CD14-positive monocyte (primary cell): ENCODE data around the gene PI3. TPM values are rescaled to one million over a fixed set of nuclear protein-coding genes. Genes with fewer than 3 reads are reported as not detected.
"Not testable (repeated sequence)": the region's sequence is repeated elsewhere in the genome, so short reads cannot be mapped to it uniquely, and the experiment has no call there.

Source experiments
- DNase-seq, 3 donors: peaks; one replicate each; pipeline ENCODE4 v3.0.0-alpha.2; 2011 to 2022
- H2AFZ ChIP-seq: 2 replicates; pipeline ENCODE4 v1.6.0; 2012; ENCODE audit warnings: mild to moderate bottlenecking, low read depth, low read length, inconsistent platforms; ENCODE audit not compliant: insufficient read depth, poor library complexity, severe bottlenecking
- H3K27ac ChIP-seq, 2 donors: 1 replicate in 1 of 2; 2 replicates in 1 of 2; pipeline ENCODE4 v1.5.1; 2012 to 2013; ENCODE audit warnings: low read length in 2 of 2, control low read depth in 1 of 2, inconsistent platforms in 1 of 2, low read depth in 1 of 2, mild to moderate bottlenecking in 1 of 2
- H3K27me3 ChIP-seq, 2 donors: one replicate each; pipeline versions ENCODE4 v1.6.0 to v1.6.1; 2011 to 2013; ENCODE audit warnings: low read length in 2 of 2; ENCODE audit not compliant: control insufficient read depth in 2 of 2, insufficient read depth in 2 of 2
- H3K36me3 ChIP-seq, 2 donors: replicated peaks in 1 of 2; 1 replicate in 1 of 2; 2 replicates in 1 of 2; pipeline versions ENCODE4 v1.5.1 to v1.6.1; 2012 to 2013; ENCODE audit warnings: low read length in 2 of 2, control low read depth in 1 of 2, inconsistent platforms in 1 of 2, mild to moderate bottlenecking in 1 of 2; ENCODE audit not compliant: insufficient read depth in 2 of 2, control insufficient read depth in 1 of 2
- H3K4me1 ChIP-seq, 2 donors: 1 replicate in 1 of 2; 2 replicates in 1 of 2; pipeline versions ENCODE4 v1.5.1 to v1.6.1; 2012 to 2013; ENCODE audit warnings: low read length in 2 of 2, control low read depth in 1 of 2, inconsistent platforms in 1 of 2, mild to moderate bottlenecking in 1 of 2, moderate library complexity in 1 of 2; ENCODE audit not compliant: insufficient read depth in 2 of 2, control insufficient read depth in 1 of 2
- H3K4me2 ChIP-seq: replicated peaks from 2 replicates; pipeline ENCODE3; 2012; ENCODE audit warnings: low read length, moderate library complexity, mild to moderate bottlenecking; ENCODE audit not compliant: poor library complexity, severe bottlenecking; ENCODE audit errors: extremely low read depth
- H3K4me3 ChIP-seq, 3 experiments: fragments of 200-600 bp in 1 of 3; sonication (generic) in 1 of 3; replicated peaks in 1 of 3; 1 replicate in 2 of 3; 2 replicates in 1 of 3; pipeline ENCODE4 v1.5.1; 2011 to 2013; ENCODE audit warnings: low read length in 3 of 3, mild to moderate bottlenecking in 3 of 3, control low read depth in 2 of 3, low read depth in 2 of 3, inconsistent platforms in 1 of 3, moderate library complexity in 1 of 3
- H3K79me2 ChIP-seq: 2 replicates; pipeline ENCODE4 v1.6.0; 2012; ENCODE audit warnings: mild to moderate bottlenecking, control low read depth, inconsistent platforms, low read length, moderate library complexity; ENCODE audit not compliant: insufficient read depth
- H3K9ac ChIP-seq: 2 replicates; pipeline ENCODE4 v1.6.0; 2017; ENCODE audit warnings: low read length, mild to moderate bottlenecking; ENCODE audit not compliant: insufficient read depth, poor library complexity, severe bottlenecking
- H3K9me3 ChIP-seq, 2 donors: replicated peaks in 1 of 2; 1 replicate in 1 of 2; 2 replicates in 1 of 2; pipeline versions ENCODE4 v1.5.1 to v1.6.1; 2012 to 2013; ENCODE audit warnings: low read length in 2 of 2, control low read depth in 1 of 2; ENCODE audit not compliant: control insufficient read depth in 1 of 2, insufficient read depth in 1 of 2
- H4K20me1 ChIP-seq: 2 replicates; pipeline ENCODE4 v1.6.0; 2012; ENCODE audit warnings: mild to moderate bottlenecking, low read length, control low read depth, moderate library complexity; ENCODE audit not compliant: insufficient read depth
- H3K27ac Mint-ChIP-seq, 7 donors: one replicate each; pipeline ENCODE4 v1.8.0; 2020; ENCODE audit warnings: mild to moderate bottlenecking in 7 of 7, mixed read lengths in 7 of 7, moderate library complexity in 6 of 7, inconsistent platforms in 2 of 7
- H3K27me3 Mint-ChIP-seq, 3 donors: one replicate each; pipeline ENCODE4 v1.8.0; 2021 to 2022; ENCODE audit warnings: low read depth in 3 of 3, mild to moderate bottlenecking in 3 of 3, mixed read lengths in 3 of 3, moderate library complexity in 3 of 3, inconsistent platforms in 1 of 3
- H3K36me3 Mint-ChIP-seq, 2 donors: one replicate each; pipeline ENCODE4 v1.8.0; 2020; ENCODE audit warnings: mixed read lengths in 2 of 2, inconsistent platforms in 1 of 2, mild to moderate bottlenecking in 1 of 2
- H3K4me1 Mint-ChIP-seq: one replicate; pipeline ENCODE4 v1.8.0; 2020; ENCODE audit warnings: mild to moderate bottlenecking, mixed read lengths
- H3K4me3 Mint-ChIP-seq, 2 donors: one replicate each; pipeline ENCODE4 v1.8.0; 2020; ENCODE audit warnings: mild to moderate bottlenecking in 2 of 2, mixed read lengths in 2 of 2, moderate library complexity in 1 of 2
- H3K9me3 Mint-ChIP-seq, 7 donors: one replicate each; pipeline ENCODE4 v1.8.0; 2020 to 2022; ENCODE audit warnings: mixed read lengths in 7 of 7, mild to moderate bottlenecking in 6 of 7, moderate library complexity in 6 of 7, inconsistent platforms in 2 of 7
- CTCF ChIP-seq: fragments of 200-600 bp; IDR thresholded peaks from one replicate; pipeline ENCODE4 v1.8.0; 2022; ENCODE audit warnings: antibody characterized with exemption, mild to moderate bottlenecking
- WGBS: methylation state at CpG from one replicate; pipeline ENCODE4 v1.1.5; 2013; ENCODE audit warnings: missing lambda C conversion rate; ENCODE audit not compliant: insufficient coverage; 5-methylcytosine and 5-hydroxymethylcytosine counted together
- intact Hi-C, 2 donors: fragments of 100-400 bp; cut with micrococcal nuclease; formaldehyde crosslinking; loops; one replicate each; pipeline versions ENCODE4 v1.15.0 to v1.15.1; 2023
- polyA plus RNA-seq, 3 donors: library from polyadenylated mRNA; depleted of rRNA in 1 of 3; unstranded in 2 of 3; stranded (reverse) in 1 of 3; fragments of 300-500 nt in 2 of 3; fragments of >200 nt in 1 of 3; fragmentation: Illumina TruSeq in 2 of 3; gene quantifications; 1 replicate in 2 of 3; 2 replicates in 1 of 3; pipeline ENCODE4 v1.2.3, GENCODE V29; 2012 to 2021

PI3 gene
- polyA plus RNA-seq, 3 donors: not detected

GRCh38 chr20:45153752-45154151 is 20.9 kb upstream of the PI3 start:
- no peak for TF ChIP-seq CTCF
- H3K9me3 Mint-ChIP-seq: peaks cover 37 to 49% (median 46%) of the 10 kb centered on the region in 7 donors
- peak overlapping the region; percentile 23 for H3K4me2 ChIP-seq
- H3K36me3 ChIP-seq: no peaks in the 10 kb centered on the region
- peaks cover 33% of the 10 kb centered on the region for H3K4me1 Mint-ChIP-seq
- H3K79me2 ChIP-seq: no peaks in the 10 kb centered on the region
- peak overlapping the region; percentile 4 for H2AFZ ChIP-seq
- H3K9ac ChIP-seq: no peak overlapping the region
- H3K27me3 ChIP-seq: peaks cover 4 to 8% of the 10 kb centered on the region in 2 donors
- H3K27me3 Mint-ChIP-seq: peaks cover 8 to 20% (median 10%) of the 10 kb centered on the region in 3 donors
- H4K20me1 ChIP-seq: no peaks in the 10 kb centered on the region
- intact Hi-C loops: no loop called here
- peaks cover 24 to 36% of the 10 kb centered on the region in 2 donors for H3K9me3 ChIP-seq
- peak overlapping the region in 1 of 2 donors; percentile 33 for H3K4me3 Mint-ChIP-seq
- peak overlapping the region; percentile 84 to 95 (median 88) for H3K27ac Mint-ChIP-seq
- H3K4me1 ChIP-seq: peaks cover 21 to 25% of the 10 kb centered on the region in 2 donors
- DNase-seq: peak; percentile 59 to 84 (median 73)
- peak overlapping the region; percentile 34 to 81 for H3K27ac ChIP-seq
- 88% methylated on average over 1 of the region's 1 CpG for WGBS
- peaks cover 9 to 16% of the 10 kb centered on the region in 2 donors for H3K36me3 Mint-ChIP-seq
- peak overlapping the region in 1 of 3 experiments; percentile 20 for H3K4me3 ChIP-seq

GRCh38 chr20:45154183-45154582 is 20.5 kb upstream of the PI3 start:
- peaks cover 33% of the 10 kb centered on the region for H3K4me1 Mint-ChIP-seq
- peaks cover 9 to 16% of the 10 kb centered on the region in 2 donors for H3K36me3 Mint-ChIP-seq
- Histone ChIP-seq H3K9me3 (peaks cover 24 to 41% of the 10 kb centered on the region in 2 donors), H3K9ac (no peak overlapping the region), H3K4me3 (peak overlapping the region in 1 of 3 experiments; percentile 20), H3K4me1 (peaks cover 21 to 25% of the 10 kb centered on the region in 2 donors), H3K36me3 (no peaks in the 10 kb centered on the region), H2AFZ (no peak overlapping the region), H3K79me2 (no peaks in the 10 kb centered on the region), H3K27ac (peak overlapping the region; percentile 34 to 81), H4K20me1 (no peaks in the 10 kb centered on the region), H3K27me3 (peaks cover 4% of the 10 kb centered on the region in 2 donors), H3K4me2 (peak overlapping the region; percentile 23)
- peak overlapping the region; percentile 84 to 95 (median 88) for H3K27ac Mint-ChIP-seq
- intact Hi-C loops: no loop called here
- H3K27me3 Mint-ChIP-seq: peaks cover 9 to 17% (median 11%) of the 10 kb centered on the region in 3 donors
- H3K9me3 Mint-ChIP-seq: peaks cover 41 to 53% (median 50%) of the 10 kb centered on the region in 7 donors
- H3K4me3 Mint-ChIP-seq: peak overlapping the region in 1 of 2 donors; percentile 33
- WGBS: no CpG with 5 or more reads among the region's 3 CpGs
- DNase-seq: no peak
- TF ChIP-seq CTCF: no peak

- Histone ChIP-seq H3K4me1 (peaks cover 21 to 25% of the 10 kb centered on the region in 2 donors), H3K27ac (peak overlapping the region in 1 of 2 donors; percentile 81), H3K9me3 (peaks cover 24 to 45% of the 10 kb centered on the region in 2 donors)
- peak; percentile 55 to 86 (median 57) for DNase-seq
- intact Hi-C loops, H3K4me3 Mint-ChIP-seq, H3K79me2 ChIP-seq, H3K27me3 ChIP-seq, H3K4me3 ChIP-seq, H2AFZ ChIP-seq, H3K36me3 ChIP-seq, H4K20me1 ChIP-seq, H3K4me2 ChIP-seq, H3K9ac ChIP-seq: not testable (repeated sequence)
- Mint-ChIP-seq H3K4me1 (peaks cover 33% of the 10 kb centered on the region), H3K9me3 (peaks cover 42 to 59% (median 52%) of the 10 kb centered on the region in 7 donors), H3K36me3 (peaks cover 9 to 16% of the 10 kb centered on the region in 2 donors), H3K27me3 (peaks cover 5 to 11% (median 11%) of the 10 kb centered on the region in 3 donors), H3K27ac (peak overlapping the region; percentile 84 to 95 (median 88))
- WGBS: no CpG with 5 or more reads among the region's 1 CpG
These were observed 19.9 kb upstream of the PI3 start for GRCh38 chr20:45154794-45155193.
